ENCODE measurements around the gene SCTR. TPM values are rescaled to one million over a fixed set of nuclear protein-coding genes. Genes with fewer than 3 reads are reported as not detected.

The SCTR gene
- total RNA-seq, 2 experiments from 2014 or later: not detected

DNA sequence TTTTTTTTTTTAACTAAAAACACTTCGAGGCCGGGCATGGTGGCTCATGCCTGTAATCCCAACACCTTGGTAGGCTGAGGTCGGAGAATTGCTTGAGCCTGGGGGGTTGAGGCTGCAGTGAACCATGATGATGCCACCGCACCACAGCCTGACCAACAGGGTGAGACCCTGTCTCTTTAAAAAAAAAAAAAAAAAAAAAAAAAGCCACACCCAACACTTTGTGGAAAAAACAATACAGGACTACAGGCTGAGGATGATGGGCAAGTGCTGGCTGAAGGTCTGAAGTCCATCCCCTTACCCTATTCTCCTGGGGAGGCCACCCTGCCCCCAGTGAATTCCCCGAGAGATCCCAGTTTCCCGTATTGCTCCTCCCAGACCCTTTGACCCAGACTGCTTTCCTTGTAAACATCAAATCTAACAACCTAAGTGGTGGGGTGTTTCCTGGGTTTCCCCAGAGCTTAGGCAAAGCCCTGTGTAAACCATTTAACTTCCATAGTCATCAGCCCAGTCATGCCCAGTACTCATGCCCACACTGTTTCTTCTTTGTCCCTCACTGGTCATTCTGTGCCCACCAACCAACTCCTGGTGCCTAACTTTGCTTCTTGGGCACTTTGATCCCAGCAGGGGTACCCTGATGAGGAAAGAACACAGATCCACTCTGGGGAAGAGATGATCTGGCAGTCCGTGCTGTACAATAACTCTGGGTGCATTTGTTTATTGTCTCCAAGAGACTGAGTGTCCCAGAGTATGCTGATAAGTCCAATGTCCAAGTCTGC lies 98.5 kb downstream of the SCTR start:
- Mint-ChIP-seq H3K27me3 (ENCODE audit: low read depth) (peaks cover 26% of the 10 kb centered on the region), H3K4me3 (no peak overlapping the region), H3K4me1 (ENCODE audit: low read depth) (no peaks in the 10 kb centered on the region), H3K27ac (no peak overlapping the region), H3K36me3 (ENCODE audit: low read depth) (no peaks in the 10 kb centered on the region), H3K9me3 (ENCODE audit: insufficient read depth) (no peaks in the 10 kb centered on the region)
- DNase-seq (no peak), ATAC-seq (no peak)
- ChIA-PET POLR2A (no interaction called here), CTCF (no interaction called here)

DNA sequence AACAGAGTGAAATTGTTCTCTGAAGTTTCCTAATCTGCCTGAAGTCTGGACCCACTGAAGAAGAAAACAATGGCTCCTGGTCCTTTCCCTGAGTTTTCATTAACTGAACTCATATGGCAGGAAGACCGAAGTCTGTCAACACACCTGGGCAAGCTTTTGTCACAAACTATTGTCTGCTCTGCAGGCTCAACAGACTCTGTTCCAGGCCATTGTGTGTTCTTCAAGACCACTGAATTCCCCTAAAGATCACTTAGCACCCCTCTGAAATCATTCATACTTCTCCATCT lies 99.2 kb downstream of the SCTR start:
- ChIA-PET CTCF (no interaction called here), POLR2A (no interaction called here)
- Mint-ChIP-seq H3K36me3 (ENCODE audit: low read depth) (no peaks in the 10 kb centered on the region), H3K27ac (no peak overlapping the region), H3K9me3 (ENCODE audit: insufficient read depth) (no peaks in the 10 kb centered on the region), H3K4me3 (no peak overlapping the region), H3K27me3 (ENCODE audit: low read depth) (peaks cover 20% of the 10 kb centered on the region), H3K4me1 (ENCODE audit: low read depth) (no peaks in the 10 kb centered on the region)
- ATAC-seq (no peak), DNase-seq (no peak)

DNA sequence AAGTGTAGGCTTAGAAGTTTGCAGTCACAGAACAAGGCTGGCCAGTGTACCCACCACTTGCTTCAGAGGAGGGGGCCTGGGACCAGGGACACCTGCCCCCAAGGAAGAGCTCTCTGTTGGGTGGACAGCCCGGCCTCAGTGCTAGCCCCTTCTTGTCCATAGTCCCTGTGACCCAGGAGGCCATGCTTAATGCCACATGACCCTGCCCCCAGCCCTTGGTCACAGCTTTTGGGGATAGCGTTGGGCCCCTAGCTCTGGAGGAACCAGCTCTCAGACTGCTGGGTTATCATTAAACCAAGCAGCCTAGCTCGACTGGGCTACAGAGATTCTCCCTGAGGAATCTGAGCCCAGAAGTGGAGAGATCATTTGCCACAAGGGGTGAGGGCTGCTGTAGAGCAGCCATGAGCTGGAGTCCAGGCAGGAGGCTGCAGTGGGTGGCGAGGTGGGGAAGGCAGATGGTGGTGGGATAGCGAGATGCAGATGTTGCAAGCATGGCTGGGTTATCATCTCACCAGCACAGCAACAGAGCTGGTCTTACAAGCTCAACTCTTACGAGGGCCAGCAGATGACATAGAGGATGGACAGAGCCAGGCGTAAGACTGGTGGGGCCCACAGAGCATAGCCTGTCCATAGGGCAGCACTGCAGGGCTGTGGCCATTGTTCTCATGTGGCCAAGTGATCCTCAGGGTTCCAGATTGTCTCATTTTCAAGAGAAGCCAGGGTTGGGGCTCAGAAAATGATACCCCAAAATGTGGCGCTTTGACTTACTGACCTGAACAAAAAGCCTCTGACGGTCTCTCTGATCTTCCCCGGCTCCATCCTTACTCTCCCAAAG lies 99.8 kb downstream of the SCTR start:
- no peak for DNase-seq
- ATAC-seq: no peak
- CTCF ChIA-PET: interaction anchor here (0.9 kb wide), 1 partner anchor 52 kb away, joined by 3 read pairs; no protein-coding TSS in a partner anchor
- Mint-ChIP-seq H3K36me3 (ENCODE audit: low read depth) (no peaks in the 10 kb centered on the region), H3K9me3 (ENCODE audit: insufficient read depth) (no peaks in the 10 kb centered on the region), H3K4me3 (no peak overlapping the region), H3K4me1 (ENCODE audit: low read depth) (no peaks in the 10 kb centered on the region), H3K27me3 (ENCODE audit: low read depth) (peaks cover 15% of the 10 kb centered on the region), H3K27ac (no peak overlapping the region)
- POLR2A ChIA-PET: no interaction called here

DNA sequence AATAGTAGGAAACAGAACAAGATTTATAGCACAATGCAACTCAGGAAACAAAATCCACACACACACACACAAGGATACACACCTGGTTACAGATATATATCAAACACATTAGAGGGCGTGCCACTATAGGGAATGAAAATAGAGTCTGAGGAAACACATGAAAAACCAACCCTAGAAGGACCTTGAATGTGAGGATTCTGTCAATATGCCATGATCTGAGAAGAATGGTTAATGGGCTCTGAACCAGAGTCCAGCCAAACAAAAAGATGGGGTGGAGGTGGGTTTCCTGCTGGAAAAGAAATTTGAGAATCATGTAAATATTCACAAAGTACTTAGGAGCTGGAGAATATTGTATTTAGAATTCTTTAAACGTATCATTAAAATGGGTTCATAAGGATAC lies 100.5 kb downstream of the SCTR start:
- peaks cover 15% of the 10 kb centered on the region for H3K27me3 Mint-ChIP-seq (ENCODE audit: low read depth)
- ChIA-PET CTCF (interaction anchor here (0.9 kb wide), 1 partner anchor 53 kb away, joined by 3 read pairs; no protein-coding TSS in a partner anchor), POLR2A (no interaction called here)
- ATAC-seq (no peak), DNase-seq (no peak)
- no peaks in the 10 kb centered on the region for H3K36me3 Mint-ChIP-seq (ENCODE audit: low read depth)
- H3K4me3 Mint-ChIP-seq: no peak overlapping the region
- no peak overlapping the region for H3K27ac Mint-ChIP-seq
- H3K9me3 Mint-ChIP-seq (ENCODE audit: insufficient read depth): no peaks in the 10 kb centered on the region
- no peaks in the 10 kb centered on the region for H3K4me1 Mint-ChIP-seq (ENCODE audit: low read depth)

DNA sequence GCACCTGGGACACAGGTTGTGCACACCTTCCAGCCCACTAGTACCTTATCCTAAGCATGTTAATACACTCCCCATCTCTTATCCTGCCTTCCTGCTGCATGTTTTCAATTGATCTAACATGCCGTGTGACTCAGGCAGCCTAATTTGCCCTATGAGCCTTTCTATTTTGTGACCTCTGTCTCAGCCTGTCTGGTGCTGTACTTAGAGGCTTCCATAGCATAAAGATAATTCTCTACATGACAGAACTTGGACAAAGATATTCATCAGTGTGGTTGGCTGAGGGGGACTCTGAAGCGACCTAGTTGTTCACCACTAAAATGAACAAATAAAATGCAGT lies 101.2 kb downstream of the SCTR start:
- Mint-ChIP-seq H3K4me3 (no peak overlapping the region), H3K27me3 (ENCODE audit: low read depth) (peaks cover 15% of the 10 kb centered on the region), H3K36me3 (ENCODE audit: low read depth) (no peaks in the 10 kb centered on the region), H3K27ac (no peak overlapping the region), H3K4me1 (ENCODE audit: low read depth) (no peaks in the 10 kb centered on the region), H3K9me3 (ENCODE audit: insufficient read depth) (no peaks in the 10 kb centered on the region)
- ATAC-seq: no peak
- CTCF ChIA-PET: no interaction called here
- POLR2A ChIA-PET: no interaction called here
- no peak for DNase-seq

DNA sequence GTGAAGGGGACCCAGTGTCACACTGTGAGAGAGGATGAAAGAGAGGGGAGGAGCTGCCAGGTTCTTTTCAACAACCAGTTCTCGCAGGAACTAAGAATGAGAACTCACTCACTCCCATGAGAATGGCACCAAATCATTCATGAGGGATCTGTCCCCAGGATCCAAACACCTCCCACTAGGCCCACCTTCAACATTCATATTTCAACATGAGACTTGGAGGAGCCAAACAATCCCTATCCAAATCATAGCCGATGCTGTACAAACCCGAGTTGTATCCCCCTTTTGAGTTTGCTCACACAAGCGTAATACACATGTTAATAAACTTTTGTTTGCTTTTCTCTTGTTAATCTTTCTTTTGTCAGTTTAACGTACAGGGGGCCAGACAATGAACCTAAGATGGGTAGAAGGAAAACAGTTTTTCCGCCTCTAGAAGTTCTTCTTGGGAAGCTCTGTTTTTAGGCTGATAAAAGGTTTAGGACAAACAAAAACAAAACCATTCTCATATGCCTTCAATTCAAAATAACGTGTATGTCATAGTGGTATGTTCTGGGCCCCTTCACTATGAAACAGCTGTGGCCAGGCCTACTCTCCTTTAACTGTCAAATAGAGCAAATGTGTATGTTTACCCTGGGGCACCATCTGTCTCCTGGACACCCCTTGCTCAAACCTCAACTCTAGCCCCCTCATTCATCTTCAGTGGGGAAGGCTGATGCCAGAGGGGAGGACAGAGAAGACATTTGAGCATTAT lies 101.7 kb downstream of the SCTR start:
- no peak overlapping the region for H3K27ac Mint-ChIP-seq
- no peaks in the 10 kb centered on the region for H3K36me3 Mint-ChIP-seq (ENCODE audit: low read depth)
- H3K4me1 Mint-ChIP-seq (ENCODE audit: low read depth): no peaks in the 10 kb centered on the region
- ATAC-seq (no peak), DNase-seq (no peak)
- no peaks in the 10 kb centered on the region for H3K9me3 Mint-ChIP-seq (ENCODE audit: insufficient read depth)
- no peak overlapping the region for H3K4me3 Mint-ChIP-seq
- ChIA-PET CTCF (no interaction called here), POLR2A (no interaction called here)
- peaks cover 10% of the 10 kb centered on the region for H3K27me3 Mint-ChIP-seq (ENCODE audit: low read depth)

DNA sequence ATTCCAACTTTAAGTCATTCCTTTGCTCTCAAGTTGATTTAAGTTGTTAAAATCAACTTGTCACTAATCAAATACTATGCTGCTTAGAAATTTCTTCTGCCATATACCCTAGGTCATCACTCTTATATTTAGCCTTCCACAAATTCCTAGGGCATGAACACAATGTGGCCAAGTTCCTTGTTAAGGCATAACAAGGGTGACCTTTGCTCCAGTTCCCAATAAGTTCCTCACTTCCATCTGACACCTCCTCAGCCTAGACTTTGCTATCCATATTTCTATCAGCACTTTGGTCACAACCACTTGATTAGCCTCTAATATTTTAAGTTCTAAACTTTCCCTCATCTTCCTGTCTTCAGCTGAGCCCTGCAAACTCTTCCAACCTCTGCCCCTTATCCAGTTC lies 102.5 kb downstream of the SCTR start:
- ChIA-PET POLR2A (no interaction called here), CTCF (no interaction called here)
- no peak for DNase-seq
- Mint-ChIP-seq H3K27ac (no peak overlapping the region), H3K9me3 (ENCODE audit: insufficient read depth) (no peaks in the 10 kb centered on the region), H3K27me3 (ENCODE audit: low read depth) (peaks cover 7% of the 10 kb centered on the region), H3K36me3 (ENCODE audit: low read depth) (no peaks in the 10 kb centered on the region), H3K4me3 (no peak overlapping the region), H3K4me1 (ENCODE audit: low read depth) (no peaks in the 10 kb centered on the region)
- ATAC-seq: no peak

DNA sequence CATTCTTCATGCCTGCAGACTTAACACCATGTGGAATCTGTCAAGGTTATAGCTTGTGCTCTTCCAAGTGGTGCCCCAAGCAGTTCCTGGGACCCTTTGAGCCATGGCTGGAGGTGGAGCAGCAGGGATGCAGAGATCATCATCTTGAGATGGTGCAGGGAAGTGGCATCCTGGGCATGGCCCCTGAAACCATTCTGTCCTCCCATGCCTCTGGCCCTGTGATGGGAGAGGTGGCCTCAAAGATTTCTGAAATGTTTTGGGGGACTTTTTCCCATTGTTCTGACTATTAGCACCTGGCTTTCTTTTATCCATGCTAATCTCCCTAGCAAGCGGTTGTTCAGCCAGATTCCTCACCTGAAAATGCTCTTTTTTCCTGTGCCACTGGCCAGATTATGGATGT lies 103.0 kb downstream of the SCTR start:
- no peak for ATAC-seq
- Mint-ChIP-seq H3K27ac (no peak overlapping the region), H3K27me3 (ENCODE audit: low read depth) (peaks cover 7% of the 10 kb centered on the region), H3K9me3 (ENCODE audit: insufficient read depth) (no peaks in the 10 kb centered on the region), H3K4me3 (no peak overlapping the region), H3K36me3 (ENCODE audit: low read depth) (no peaks in the 10 kb centered on the region), H3K4me1 (ENCODE audit: low read depth) (no peaks in the 10 kb centered on the region)
- DNase-seq: no peak
- ChIA-PET CTCF (no interaction called here), POLR2A (no interaction called here)

DNA sequence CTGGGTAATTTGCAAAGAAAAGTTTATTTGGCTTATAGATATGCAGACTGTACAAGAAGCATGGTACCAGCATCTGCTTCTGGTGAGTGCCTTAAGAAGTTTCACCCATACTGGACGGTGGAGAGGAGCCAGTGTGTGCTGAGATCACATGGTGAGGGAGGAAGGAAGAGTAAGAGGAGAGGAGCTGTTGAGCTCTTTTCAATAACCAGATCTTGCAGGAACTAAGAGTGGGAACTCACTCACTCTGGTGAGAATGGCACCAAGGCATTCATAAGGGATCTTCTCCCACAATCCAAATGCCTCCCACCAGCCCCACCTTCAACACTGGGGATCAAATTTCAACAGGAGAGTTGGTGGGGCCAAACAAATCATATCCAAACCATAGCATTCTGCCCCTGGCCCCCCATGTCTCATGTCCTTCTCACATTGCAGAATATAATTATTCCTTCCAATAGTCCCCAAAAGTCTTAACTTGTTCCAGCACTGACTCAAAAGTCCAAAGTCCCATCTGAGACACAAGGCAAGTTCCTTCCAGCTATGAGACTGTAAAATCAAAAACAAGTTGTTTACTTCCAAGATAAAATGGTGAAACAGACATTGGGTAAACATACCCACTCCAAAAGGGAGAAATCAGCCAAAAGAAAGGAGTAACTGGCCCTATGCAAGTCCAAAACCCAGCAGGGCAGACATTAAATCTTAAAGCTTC lies 104.3 kb downstream of the SCTR start:
- Mint-ChIP-seq H3K27ac (no peak overlapping the region), H3K27me3 (ENCODE audit: low read depth) (peaks cover 5% of the 10 kb centered on the region), H3K9me3 (ENCODE audit: insufficient read depth) (no peaks in the 10 kb centered on the region), H3K4me1 (ENCODE audit: low read depth) (no peaks in the 10 kb centered on the region), H3K36me3 (ENCODE audit: low read depth) (no peaks in the 10 kb centered on the region), H3K4me3 (no peak overlapping the region)
- DNase-seq (no peak), ATAC-seq (no peak)
- CTCF ChIA-PET: interaction anchor here (0.7 kb wide), 1 partner anchor 57 kb away, joined by 4 read pairs; no protein-coding TSS in a partner anchor
- POLR2A ChIA-PET: no interaction called here

DNA sequence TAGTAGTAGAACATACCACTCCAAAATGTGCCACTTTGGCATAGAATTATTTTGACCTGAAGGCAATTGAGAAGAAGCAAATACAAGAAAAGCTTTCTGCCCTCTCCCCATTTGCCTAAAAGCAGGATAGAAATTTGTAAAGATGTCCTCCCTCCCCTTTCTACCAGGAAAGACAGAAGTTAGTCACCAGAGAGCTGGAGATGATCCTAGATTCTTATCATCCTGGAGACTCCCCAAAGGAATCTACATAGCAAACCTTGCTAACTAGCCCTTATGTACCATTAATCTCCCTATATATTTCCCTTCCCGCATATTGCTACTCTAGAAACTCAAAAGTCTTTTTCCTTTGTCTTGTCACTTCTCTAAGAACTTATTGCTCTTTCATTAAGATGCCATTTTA lies 105.2 kb downstream of the SCTR start:
- no peak for ATAC-seq
- CTCF ChIA-PET: no interaction called here
- DNase-seq: no peak

DNA sequence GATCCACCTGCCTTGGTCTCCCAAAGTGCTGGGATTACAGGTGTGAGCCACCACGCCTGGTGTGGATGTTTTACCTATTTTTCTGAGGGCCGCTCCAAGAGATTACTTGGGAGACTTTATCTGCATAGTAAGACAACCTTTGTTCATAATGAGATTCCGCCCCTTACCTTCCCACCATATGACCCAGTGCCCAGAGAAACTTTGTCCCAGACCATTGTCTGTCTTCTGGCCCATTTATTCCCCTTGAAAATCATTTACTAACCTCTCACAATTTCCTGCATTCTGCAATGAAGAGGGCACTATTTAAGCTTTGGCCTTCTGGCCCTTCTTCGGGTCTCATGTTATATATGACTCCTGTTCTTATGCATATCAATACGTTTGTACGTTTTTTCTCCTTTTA lies 106.4 kb downstream of the SCTR start:
- POLR2A ChIA-PET: no interaction called here
- ATAC-seq: no peak
- Mint-ChIP-seq H3K36me3 (ENCODE audit: low read depth) (no peaks in the 10 kb centered on the region), H3K27me3 (ENCODE audit: low read depth) (peaks cover 13% of the 10 kb centered on the region), H3K4me1 (ENCODE audit: low read depth) (no peaks in the 10 kb centered on the region), H3K4me3 (no peak overlapping the region), H3K9me3 (ENCODE audit: insufficient read depth) (no peaks in the 10 kb centered on the region), H3K27ac (no peak overlapping the region)
- CTCF ChIA-PET: no interaction called here
- DNase-seq: no peak

More for the DNA sequence above, 105.2 kb downstream of the SCTR start:
- H3K36me3 Mint-ChIP-seq (ENCODE audit: low read depth): no peaks in the 10 kb centered on the region
- no peaks in the 10 kb centered on the region for H3K9me3 Mint-ChIP-seq (ENCODE audit: insufficient read depth)
- POLR2A ChIA-PET: no interaction called here
- H3K27ac Mint-ChIP-seq: no peak overlapping the region
- no peaks in the 10 kb centered on the region for H3K4me1 Mint-ChIP-seq (ENCODE audit: low read depth)
- no peak overlapping the region for H3K4me3 Mint-ChIP-seq
- peaks cover 7% of the 10 kb centered on the region for H3K27me3 Mint-ChIP-seq (ENCODE audit: low read depth)

Data from activated CD8-positive, alpha-beta T cell treated with anti-CD3 and anti-CD28 coated beads, Interleukin-2, amount 10 ng/mL, durations not matched to agents 7 days and 5 days (primary cell).